GM23338 (cell line): ENCODE measurements around the gene SPATA25. TPM values are rescaled to one million over a fixed set of nuclear protein-coding genes. Genes with fewer than 3 reads are reported as not detected.

ENCODE experiments used
- ATAC-seq: fragments of 200-7000 bp; cut with Tn5 transposase; 3 replicates; pipeline ENCODE4 v1.9.1; 2020
- DNase-seq: peaks from one replicate; pipeline ENCODE4 v3.0.0-alpha.2; 2015; ENCODE audit warnings: low spot score
- H2AFZ ChIP-seq: fragments of 200-600 bp; sonication (generic); 2 replicates; pipeline ENCODE4 v1.8.0; 2016; ENCODE audit warnings: antibody characterized with exemption, mild to moderate bottlenecking, moderate library complexity
- H3F3A ChIP-seq: fragments of 200-600 bp; sonication (generic); replicated peaks from 2 replicates; pipeline ENCODE4 v1.8.0; 2017; ENCODE audit warnings: antibody characterized with exemption, mixed run types, low read depth
- H3K27ac ChIP-seq: fragments of 200-600 bp; sonication (generic); 2 replicates; pipeline ENCODE4 v1.6.1; 2016; ENCODE audit warnings: low read depth
- H3K27me3 ChIP-seq: fragments of 200-600 bp; sonication (generic); 2 replicates; pipeline ENCODE4 v1.8.0; 2016; ENCODE audit warnings: mild to moderate bottlenecking, mixed run types, moderate library complexity; ENCODE audit not compliant: insufficient read depth
- H3K36me3 ChIP-seq: fragments of 200-600 bp; sonication (generic); 2 replicates; pipeline ENCODE4 v1.8.0; 2016; ENCODE audit warnings: mild to moderate bottlenecking; ENCODE audit not compliant: insufficient read depth
- H3K4me1 ChIP-seq: fragments of 200-600 bp; sonication (generic); 2 replicates; pipeline ENCODE4 v1.8.0; 2016; ENCODE audit warnings: mild to moderate bottlenecking, moderate library complexity; ENCODE audit not compliant: insufficient read depth
- H3K4me2 ChIP-seq: fragments of 200-600 bp; sonication (generic); 2 replicates; pipeline ENCODE4 v1.7.1; 2017; ENCODE audit warnings: mixed run types
- H3K4me3 ChIP-seq: fragments of 200-600 bp; sonication (generic); 2 replicates; pipeline ENCODE4 v1.6.1; 2016; ENCODE audit warnings: mixed run types
- H3K79me2 ChIP-seq: fragments of 200-600 bp; sonication (generic); replicated peaks from 2 replicates; pipeline ENCODE4 v1.8.0; 2017; ENCODE audit warnings: mild to moderate bottlenecking; ENCODE audit not compliant: insufficient read depth
- H3K9me2 ChIP-seq: fragments of 200-600 bp; sonication (generic); 2 replicates; pipeline ENCODE4 v1.8.0; 2017; ENCODE audit not compliant: insufficient read depth
- H4K20me1 ChIP-seq: fragments of 200-600 bp; sonication (generic); replicated peaks from 2 replicates; pipeline ENCODE4 v1.8.0; 2017; ENCODE audit warnings: mild to moderate bottlenecking; ENCODE audit not compliant: insufficient read depth
- H3K27ac Mint-ChIP-seq: 2 replicates; pipeline ENCODE4 v1.8.0; 2020; ENCODE audit warnings: inconsistent platforms, mild to moderate bottlenecking, moderate library complexity, mixed read lengths
- H3K27me3 Mint-ChIP-seq: 3 replicates; pipeline ENCODE4 v1.8.0; 2022; ENCODE audit warnings: low read depth, mild to moderate bottlenecking, moderate library complexity, mixed read lengths, inconsistent platforms; ENCODE audit not compliant: insufficient read depth, poor library complexity
- H3K36me3 Mint-ChIP-seq: 3 replicates; pipeline ENCODE4 v1.8.0; 2021; ENCODE audit warnings: low read depth, mild to moderate bottlenecking, inconsistent platforms, moderate library complexity, mixed read lengths
- H3K4me1 Mint-ChIP-seq: 3 replicates; pipeline ENCODE4 v1.8.0; 2020; ENCODE audit warnings: mild to moderate bottlenecking, inconsistent platforms, mixed read lengths
- H3K4me3 Mint-ChIP-seq: 3 replicates; pipeline ENCODE4 v1.8.0; 2021; ENCODE audit warnings: moderate library complexity, mild to moderate bottlenecking, inconsistent platforms, mixed read lengths
- H3K9me3 Mint-ChIP-seq: 3 replicates; pipeline ENCODE4 v1.8.0; 2020; ENCODE audit warnings: moderate library complexity, mild to moderate bottlenecking, inconsistent platforms, mixed read lengths
- STAT1 ChIP-seq: IDR thresholded peaks from one replicate; pipeline ENCODE4 v1.6.1; 2016; ENCODE audit warnings: antibody characterized with exemption; ENCODE audit not compliant: unreplicated experiment
- polyA plus RNA-seq: library from polyadenylated mRNA; unstranded; fragments of >200 nt; fragmentation: Nextera tagmentation; extraction: Ambion mirVana; gene quantifications from 2 replicates; pipeline ENCODE4 v1.2.1, GENCODE V29; 2016
- total RNA-seq: library from RNA; depleted of rRNA; stranded (reverse); fragments of >200 nt; shearing (Covaris generic); gene quantifications from 2 replicates; pipeline ENCODE4 v1.2.3, GENCODE V29; 2014
- TF ChIP-seq, protein P1 (sequence below), 2 experiments: fragments of 200-600 bp in 1 of 2; sonication (generic) in 1 of 2; conservative IDR thresholded peaks; 2 replicates each; pipeline versions ENCODE4 v1.5.1 to v1.6.1; 2016 to 2017; ENCODE audit warnings: antibody characterized with exemption in 2 of 2, low read depth in 2 of 2, mild to moderate bottlenecking in 2 of 2, moderate library complexity in 1 of 2

Gene SPATA25
- total and polyA plus RNA-seq, 2 experiments from 2014 or later = 7.5 TPM; not detected in 1

DNA sequence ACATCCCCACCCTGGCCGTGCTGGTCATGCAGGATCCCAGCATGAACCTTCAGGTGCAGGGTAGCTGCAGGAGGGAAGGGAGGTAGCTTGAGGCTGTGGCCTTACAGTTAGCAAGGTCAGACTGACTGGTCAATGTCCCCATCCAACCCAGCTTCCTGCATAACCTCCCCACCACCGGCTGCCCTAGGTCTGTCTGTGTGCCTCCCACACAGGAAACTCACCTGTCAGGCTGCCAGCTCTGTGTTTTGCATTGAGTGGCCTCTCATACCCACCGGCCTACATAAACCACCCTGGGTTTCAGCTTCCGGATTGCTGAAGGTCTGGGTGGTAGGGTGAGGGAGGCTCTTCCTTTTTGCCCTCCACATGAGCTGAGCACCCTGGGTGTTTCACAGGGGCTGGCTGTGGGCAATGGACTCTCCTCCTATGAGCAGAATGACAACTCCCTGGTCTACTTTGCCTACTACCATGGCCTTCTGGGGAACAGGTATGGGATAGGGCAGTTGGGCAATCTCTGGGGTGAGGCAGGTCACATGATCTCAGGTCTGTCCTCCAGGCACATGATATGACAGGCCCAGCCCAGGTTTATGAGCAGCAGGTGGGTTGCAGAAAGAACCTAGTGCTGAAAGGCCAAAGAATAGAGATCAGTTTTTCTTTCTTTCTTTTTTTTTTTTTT is 5.5 kb upstream of the SPATA25 start:
- Mint-ChIP-seq H3K4me3 (peak overlapping the region; percentile 88), H3K27ac (no peak overlapping the region), H3K9me3 (peaks cover 3% of the 10 kb centered on the region; the same call in 1 of the 3 replicates), H3K27me3 (peaks cover 18% of the 10 kb centered on the region), H3K4me1 (peaks cover 14% of the 10 kb centered on the region; the same call in 2 of the 3 replicates), H3K36me3 (peaks cover 34% of the 10 kb centered on the region)
- Histone ChIP-seq H3K9me2 (no peaks in the 10 kb centered on the region), H3K4me3 (no peak overlapping the region), H3K4me1 (peaks cover 3% of the 10 kb centered on the region; the same call in 1 of the 2 replicates), H2AFZ (no peak overlapping the region), H4K20me1 (no peaks in the 10 kb centered on the region), H3K79me2 (0 out of 2 replicates have a peak, but pooled peaks cover 5% of the 10 kb centered on the region), H3K27me3 (no peaks in the 10 kb centered on the region), H3K27ac (no peak overlapping the region), H3F3A (0 out of 2 replicates have a peak, but pooled peaks cover 6% of the 10 kb centered on the region), H3K4me2 (no peak overlapping the region), H3K36me3 (no peaks in the 10 kb centered on the region)
- TF ChIP-seq STAT1 = no peak
- no peak for DNase-seq
- ATAC-seq = no peak

DNA sequence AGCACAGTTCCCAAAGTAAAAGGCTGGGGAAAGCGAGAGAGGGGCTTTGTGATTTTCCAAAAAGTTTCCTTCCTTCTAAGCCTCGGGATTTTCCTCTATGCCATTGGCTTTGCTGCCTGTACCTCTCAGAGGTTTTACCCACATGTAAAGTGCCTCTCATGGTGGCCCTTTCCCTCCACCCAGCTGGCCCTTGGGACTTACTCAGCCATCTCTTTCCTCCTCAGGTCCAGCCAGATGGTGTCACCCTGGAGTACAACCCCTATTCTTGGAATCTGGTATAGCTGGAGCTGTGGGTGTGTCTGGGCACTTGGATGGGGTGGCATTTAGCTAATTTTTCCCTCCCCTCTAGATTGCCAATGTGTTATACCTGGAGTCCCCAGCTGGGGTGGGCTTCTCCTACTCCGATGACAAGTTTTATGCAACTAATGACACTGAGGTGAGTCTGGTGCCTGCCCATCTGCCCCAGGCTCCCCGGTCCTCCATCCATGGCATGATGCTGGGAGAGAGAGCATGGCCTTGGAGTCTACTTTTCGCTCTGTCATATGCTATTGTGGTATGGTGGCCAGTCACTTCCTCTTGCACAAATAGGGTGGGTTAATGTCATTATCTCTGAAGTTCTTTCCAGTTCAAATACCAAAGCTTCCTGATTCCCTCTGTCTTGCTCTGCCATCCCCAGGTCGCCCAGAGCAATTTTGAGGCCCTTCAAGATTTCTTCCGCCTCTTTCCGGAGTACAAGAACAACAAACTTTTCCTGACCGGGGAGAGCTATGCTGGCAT is 4.8 kb upstream of the SPATA25 start:
- Mint-ChIP-seq H3K36me3 (peaks cover 27% of the 10 kb centered on the region), H3K27me3 (peaks cover 15% of the 10 kb centered on the region), H3K4me1 (peaks cover 14% of the 10 kb centered on the region; the same call in 2 of the 3 replicates), H3K27ac (no peak overlapping the region), H3K4me3 (peak overlapping the region; percentile 88), H3K9me3 (peaks cover 3% of the 10 kb centered on the region; the same call in 1 of the 3 replicates)
- Histone ChIP-seq H3F3A (0 out of 2 replicates have a peak, but pooled peaks cover 6% of the 10 kb centered on the region), H2AFZ (no peak overlapping the region), H4K20me1 (no peaks in the 10 kb centered on the region), H3K4me2 (peak overlapping the region; percentile 99), H3K79me2 (0 out of 2 replicates have a peak, but pooled peaks cover 5% of the 10 kb centered on the region), H3K36me3 (peaks cover 3% of the 10 kb centered on the region; the same call in 1 of the 2 replicates), H3K9me2 (no peaks in the 10 kb centered on the region), H3K27me3 (no peaks in the 10 kb centered on the region), H3K27ac (no peak overlapping the region), H3K4me3 (peak overlapping the region; percentile 86), H3K4me1 (peaks cover 3% of the 10 kb centered on the region; the same call in 1 of the 2 replicates)
- ATAC-seq = no peak
- TF ChIP-seq STAT1 = no peak
- TF ChIP-seq, protein P1, sequence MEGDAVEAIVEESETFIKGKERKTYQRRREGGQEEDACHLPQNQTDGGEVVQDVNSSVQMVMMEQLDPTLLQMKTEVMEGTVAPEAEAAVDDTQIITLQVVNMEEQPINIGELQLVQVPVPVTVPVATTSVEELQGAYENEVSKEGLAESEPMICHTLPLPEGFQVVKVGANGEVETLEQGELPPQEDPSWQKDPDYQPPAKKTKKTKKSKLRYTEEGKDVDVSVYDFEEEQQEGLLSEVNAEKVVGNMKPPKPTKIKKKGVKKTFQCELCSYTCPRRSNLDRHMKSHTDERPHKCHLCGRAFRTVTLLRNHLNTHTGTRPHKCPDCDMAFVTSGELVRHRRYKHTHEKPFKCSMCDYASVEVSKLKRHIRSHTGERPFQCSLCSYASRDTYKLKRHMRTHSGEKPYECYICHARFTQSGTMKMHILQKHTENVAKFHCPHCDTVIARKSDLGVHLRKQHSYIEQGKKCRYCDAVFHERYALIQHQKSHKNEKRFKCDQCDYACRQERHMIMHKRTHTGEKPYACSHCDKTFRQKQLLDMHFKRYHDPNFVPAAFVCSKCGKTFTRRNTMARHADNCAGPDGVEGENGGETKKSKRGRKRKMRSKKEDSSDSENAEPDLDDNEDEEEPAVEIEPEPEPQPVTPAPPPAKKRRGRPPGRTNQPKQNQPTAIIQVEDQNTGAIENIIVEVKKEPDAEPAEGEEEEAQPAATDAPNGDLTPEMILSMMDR (conservative IDR thresholded peaks at IDR 0.05; ENCODE audit: low read depth in 2 of 2) = peak in 1 of 2 experiments; percentile 23; a peak in 1 of 4 replicates
- DNase-seq = peak; percentile 21
